Adrenal gland (tissue), 5 donors: ENCODE measurements around the gene GIGYF1.
"Not testable (repeated sequence)": the region's sequence is repeated elsewhere in the genome, so short reads cannot be mapped to it uniquely, and the experiment has no call there.

Experiments used
- POLR2A ChIP-seq, 2 donors: fragments of 450-650 bp; IDR thresholded peaks; one replicate each; pipeline ENCODE4 v1.6.1; 2017; ENCODE audit warnings: antibody characterized with exemption in 2 of 2, mild to moderate bottlenecking in 2 of 2, moderate library complexity in 1 of 2
- TF ChIP-seq, protein P1 (sequence below), 6 experiments: fragments of 450-650 bp in 4 of 6; fragments of 200-600 bp in 2 of 6; sonication (generic) in 1 of 6; IDR thresholded peaks; 1 replicate in 5 of 6; 2 replicates in 1 of 6; pipeline versions ENCODE4 v1.5.1 to v1.8.0; 2016 to 2021; ENCODE audit warnings: antibody characterized with exemption in 6 of 6, mild to moderate bottlenecking in 2 of 6, moderate library complexity in 1 of 6
- donor health status: DM: no; HTN: no; CAD: no.

DNA sequence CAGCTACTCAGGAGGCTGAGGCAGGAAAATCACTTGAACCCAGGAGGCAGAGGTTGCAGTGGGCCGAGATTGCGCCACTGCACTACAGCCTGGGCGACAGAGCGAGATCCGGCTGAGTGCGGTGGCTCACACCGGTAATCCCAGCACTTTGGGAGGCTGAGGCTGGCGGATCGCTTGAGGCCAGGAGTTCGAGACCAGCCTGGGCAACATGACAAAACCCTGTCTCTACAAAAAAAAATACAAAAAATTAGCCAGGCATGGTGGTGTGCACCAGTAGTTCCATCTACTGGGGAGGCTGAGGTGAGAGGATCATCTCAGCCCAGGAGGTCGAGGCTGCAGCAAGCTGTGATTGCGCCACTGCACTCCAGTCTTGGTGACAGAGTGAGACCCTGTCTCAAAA, 24.9 kb downstream of the GIGYF1 start:
- TF ChIP-seq, protein P1, sequence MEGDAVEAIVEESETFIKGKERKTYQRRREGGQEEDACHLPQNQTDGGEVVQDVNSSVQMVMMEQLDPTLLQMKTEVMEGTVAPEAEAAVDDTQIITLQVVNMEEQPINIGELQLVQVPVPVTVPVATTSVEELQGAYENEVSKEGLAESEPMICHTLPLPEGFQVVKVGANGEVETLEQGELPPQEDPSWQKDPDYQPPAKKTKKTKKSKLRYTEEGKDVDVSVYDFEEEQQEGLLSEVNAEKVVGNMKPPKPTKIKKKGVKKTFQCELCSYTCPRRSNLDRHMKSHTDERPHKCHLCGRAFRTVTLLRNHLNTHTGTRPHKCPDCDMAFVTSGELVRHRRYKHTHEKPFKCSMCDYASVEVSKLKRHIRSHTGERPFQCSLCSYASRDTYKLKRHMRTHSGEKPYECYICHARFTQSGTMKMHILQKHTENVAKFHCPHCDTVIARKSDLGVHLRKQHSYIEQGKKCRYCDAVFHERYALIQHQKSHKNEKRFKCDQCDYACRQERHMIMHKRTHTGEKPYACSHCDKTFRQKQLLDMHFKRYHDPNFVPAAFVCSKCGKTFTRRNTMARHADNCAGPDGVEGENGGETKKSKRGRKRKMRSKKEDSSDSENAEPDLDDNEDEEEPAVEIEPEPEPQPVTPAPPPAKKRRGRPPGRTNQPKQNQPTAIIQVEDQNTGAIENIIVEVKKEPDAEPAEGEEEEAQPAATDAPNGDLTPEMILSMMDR (IDR thresholded peaks at IDR 0.05): not testable (repeated sequence)
- not testable (repeated sequence) for TF ChIP-seq POLR2A (IDR thresholded peaks at IDR 0.05)
